Measurements from ENCODE around the gene ZNF354C. TPM values are rescaled to one million over a fixed set of nuclear protein-coding genes. Genes with fewer than 3 reads are reported as not detected.

ZNF354C gene
- total and polyA plus RNA-seq, 2 of the 13 experiments (the other 11 are each of a cell fraction or from before 2014, with no cell fraction given), result 0.02 TPM; not detected in 1

DNA sequence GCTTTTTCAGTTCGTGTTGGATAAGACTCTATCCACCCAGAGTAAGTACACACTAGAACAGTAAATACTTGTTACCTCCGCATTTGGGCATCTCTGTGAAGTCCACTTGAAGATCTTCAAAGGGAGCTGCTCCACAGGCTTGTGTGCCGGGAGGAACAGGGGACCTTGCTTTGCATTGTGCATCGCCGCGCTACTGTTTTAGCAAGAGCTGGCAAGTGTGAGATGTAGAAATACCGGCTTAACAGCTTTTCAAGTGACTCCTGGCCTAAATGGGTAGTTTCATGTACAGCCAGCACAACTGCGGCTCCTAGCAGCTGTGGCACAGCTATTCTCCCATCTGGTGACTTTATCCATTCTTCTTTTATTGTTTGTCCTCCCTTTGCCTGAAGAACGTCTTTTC is 8.4 kb upstream of the ZNF354C start (continued):
- TF ChIP-seq, protein P1, sequence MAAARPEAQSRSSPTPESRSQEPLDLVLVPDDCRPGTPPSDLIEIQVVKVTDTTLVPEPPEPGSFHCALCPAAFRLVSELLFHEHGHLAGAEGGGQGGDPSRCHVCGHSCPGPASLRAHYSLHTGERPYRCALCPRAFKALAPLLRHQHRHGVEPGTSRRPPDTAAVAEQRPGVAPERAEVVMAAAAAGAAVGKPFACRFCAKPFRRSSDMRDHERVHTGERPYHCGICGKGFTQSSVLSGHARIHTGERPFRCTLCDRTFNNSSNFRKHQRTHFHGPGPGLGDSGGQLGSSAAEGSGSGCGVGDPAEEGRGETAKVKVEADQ (CRISPR knock-in tag; IDR thresholded peaks at IDR 0.05; ENCODE audit: borderline replicate concordance), result no peak
- TF ChIP-seq ZNF180 (CRISPR knock-in tag; IDR thresholded peaks at IDR 0.05; ENCODE audit: borderline replicate concordance, low read depth), result no peak
- no peak for TF ChIP-seq FOSL2 (CRISPR knock-in tag; IDR thresholded peaks at IDR 0.05)
- TF ChIP-seq, protein P2, sequence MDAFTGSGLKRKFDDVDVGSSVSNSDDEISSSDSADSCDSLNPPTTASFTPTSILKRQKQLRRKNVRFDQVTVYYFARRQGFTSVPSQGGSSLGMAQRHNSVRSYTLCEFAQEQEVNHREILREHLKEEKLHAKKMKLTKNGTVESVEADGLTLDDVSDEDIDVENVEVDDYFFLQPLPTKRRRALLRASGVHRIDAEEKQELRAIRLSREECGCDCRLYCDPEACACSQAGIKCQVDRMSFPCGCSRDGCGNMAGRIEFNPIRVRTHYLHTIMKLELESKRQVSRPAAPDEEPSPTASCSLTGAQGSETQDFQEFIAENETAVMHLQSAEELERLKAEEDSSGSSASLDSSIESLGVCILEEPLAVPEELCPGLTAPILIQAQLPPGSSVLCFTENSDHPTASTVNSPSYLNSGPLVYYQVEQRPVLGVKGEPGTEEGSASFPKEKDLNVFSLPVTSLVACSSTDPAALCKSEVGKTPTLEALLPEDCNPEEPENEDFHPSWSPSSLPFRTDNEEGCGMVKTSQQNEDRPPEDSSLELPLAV (CRISPR knock-in tag; conservative IDR thresholded peaks at IDR 0.05; ENCODE audit: low read depth), result no peak
- TF ChIP-seq ZNF567 (CRISPR knock-in tag; IDR thresholded peaks at IDR 0.05; ENCODE audit: borderline replicate concordance), result no peak
- no peak for TF ChIP-seq SNAPC2 (CRISPR knock-in tag; IDR thresholded peaks at IDR 0.05)
- TF ChIP-seq, protein P3, sequence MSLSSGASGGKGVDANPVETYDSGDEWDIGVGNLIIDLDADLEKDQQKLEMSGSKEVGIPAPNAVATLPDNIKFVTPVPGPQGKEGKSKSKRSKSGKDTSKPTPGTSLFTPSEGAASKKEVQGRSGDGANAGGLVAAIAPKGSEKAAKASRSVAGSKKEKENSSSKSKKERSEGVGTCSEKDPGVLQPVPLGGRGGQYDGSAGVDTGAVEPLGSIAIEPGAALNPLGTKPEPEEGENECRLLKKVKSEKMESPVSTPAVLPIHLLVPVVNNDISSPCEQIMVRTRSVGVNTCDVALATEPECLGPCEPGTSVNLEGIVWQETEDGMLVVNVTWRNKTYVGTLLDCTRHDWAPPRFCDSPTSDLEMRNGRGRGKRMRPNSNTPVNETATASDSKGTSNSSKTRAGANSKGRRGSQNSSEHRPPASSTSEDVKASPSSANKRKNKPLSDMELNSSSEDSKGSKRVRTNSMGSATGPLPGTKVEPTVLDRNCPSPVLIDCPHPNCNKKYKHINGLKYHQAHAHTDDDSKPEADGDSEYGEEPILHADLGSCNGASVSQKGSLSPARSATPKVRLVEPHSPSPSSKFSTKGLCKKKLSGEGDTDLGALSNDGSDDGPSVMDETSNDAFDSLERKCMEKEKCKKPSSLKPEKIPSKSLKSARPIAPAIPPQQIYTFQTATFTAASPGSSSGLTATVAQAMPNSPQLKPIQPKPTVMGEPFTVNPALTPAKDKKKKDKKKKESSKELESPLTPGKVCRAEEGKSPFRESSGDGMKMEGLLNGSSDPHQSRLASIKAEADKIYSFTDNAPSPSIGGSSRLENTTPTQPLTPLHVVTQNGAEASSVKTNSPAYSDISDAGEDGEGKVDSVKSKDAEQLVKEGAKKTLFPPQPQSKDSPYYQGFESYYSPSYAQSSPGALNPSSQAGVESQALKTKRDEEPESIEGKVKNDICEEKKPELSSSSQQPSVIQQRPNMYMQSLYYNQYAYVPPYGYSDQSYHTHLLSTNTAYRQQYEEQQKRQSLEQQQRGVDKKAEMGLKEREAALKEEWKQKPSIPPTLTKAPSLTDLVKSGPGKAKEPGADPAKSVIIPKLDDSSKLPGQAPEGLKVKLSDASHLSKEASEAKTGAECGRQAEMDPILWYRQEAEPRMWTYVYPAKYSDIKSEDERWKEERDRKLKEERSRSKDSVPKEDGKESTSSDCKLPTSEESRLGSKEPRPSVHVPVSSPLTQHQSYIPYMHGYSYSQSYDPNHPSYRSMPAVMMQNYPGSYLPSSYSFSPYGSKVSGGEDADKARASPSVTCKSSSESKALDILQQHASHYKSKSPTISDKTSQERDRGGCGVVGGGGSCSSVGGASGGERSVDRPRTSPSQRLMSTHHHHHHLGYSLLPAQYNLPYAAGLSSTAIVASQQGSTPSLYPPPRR (CRISPR knock-in tag; IDR thresholded peaks at IDR 0.05; ENCODE audit: borderline replicate concordance), result no peak
- no peak for TF ChIP-seq NR2C2 (CRISPR knock-in tag; IDR thresholded peaks at IDR 0.05; ENCODE audit: borderline replicate concordance)
- no peak for TF ChIP-seq SATB2 (CRISPR knock-in tag; IDR thresholded peaks at IDR 0.05)
- TF ChIP-seq ZNF543 (CRISPR knock-in tag; IDR thresholded peaks at IDR 0.05), result no peak

All from HepG2 (cell line).